ENCODE results near the gene CUTA.
A peak's percentile ranks its signal among the peaks of the same experiment; 100 is the strongest.

GRCh38 chr6:33425668-33426577, 8.0 kb upstream of the CUTA start:
- TF ChIP-seq POLR2A (IDR thresholded peaks at IDR 0.05; ENCODE audit: low read depth, low read length) (peak; percentile 54; the same call in 1 of the 2 replicates), POLR2AphosphoS5 (IDR thresholded peaks at IDR 0.05; ENCODE audit: low read depth, low read length) (no peak), TAF1 (IDR thresholded peaks at IDR 0.05; ENCODE audit: borderline replicate concordance, low read depth, low read length) (no peak)
